Nephron (organoid): ENCODE measurements around the gene FAM227B.
"Not testable (repeated sequence)": the region's sequence is repeated elsewhere in the genome, so short reads cannot be mapped to it uniquely, and the experiment has no call there.

ENCODE experiments used
- H3K27ac Mint-ChIP-seq, 3 experiments: 2 replicates each; pipeline ENCODE4 v1.8.0; 2020; ENCODE audit warnings: mixed read lengths in 3 of 3, mild to moderate bottlenecking in 2 of 3, moderate library complexity in 1 of 3
- H3K27me3 Mint-ChIP-seq: 2 replicates; pipeline ENCODE4 v1.8.0; 2021; ENCODE audit warnings: low read depth, mild to moderate bottlenecking, moderate library complexity, mixed read lengths
- H3K36me3 Mint-ChIP-seq: 2 replicates; pipeline ENCODE4 v1.8.0; 2020; ENCODE audit warnings: low read depth, mixed read lengths
- H3K4me1 Mint-ChIP-seq: 2 replicates; pipeline ENCODE4 v1.8.0; 2020; ENCODE audit warnings: mixed read lengths
- H3K4me3 Mint-ChIP-seq, 3 experiments: 2 replicates each; pipeline ENCODE4 v1.8.0; 2020; ENCODE audit warnings: mild to moderate bottlenecking in 3 of 3, mixed read lengths in 3 of 3, moderate library complexity in 2 of 3
- H3K9me3 Mint-ChIP-seq: 2 replicates; pipeline ENCODE4 v1.8.0; 2020; ENCODE audit warnings: mixed read lengths
- TF ChIP-seq, protein P1 (sequence below), 3 experiments: fragments of 200-600 bp; sonication (generic); IDR thresholded peaks; one replicate each; pipeline ENCODE4 v1.5.0; 2021; ENCODE audit warnings: antibody characterized with exemption in 3 of 3; ENCODE audit not compliant: unreplicated experiment in 3 of 3

The FAM227B gene

DNA sequence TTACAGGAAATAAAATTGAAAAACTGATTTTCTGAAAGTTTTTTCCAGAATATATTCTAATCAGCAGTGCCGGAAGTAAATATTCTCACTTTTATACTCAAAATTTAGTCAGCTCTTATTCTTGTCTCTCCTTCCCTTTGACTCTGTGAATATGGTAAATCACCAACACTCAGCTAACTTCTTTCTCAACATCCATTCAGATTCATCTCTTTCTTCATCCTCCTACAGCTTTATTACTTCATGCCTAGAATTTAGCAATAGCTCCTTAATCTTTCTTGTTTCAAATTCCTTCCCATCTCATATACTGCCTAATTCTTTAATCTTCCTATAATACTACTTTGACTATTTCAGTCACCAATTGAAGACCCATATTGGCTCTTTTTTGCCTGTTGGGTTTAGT is 129.7 kb downstream of the FAM227B start:
- H3K4me3 Mint-ChIP-seq = no peak overlapping the region
- H3K27me3 Mint-ChIP-seq = no peaks in the 10 kb centered on the region
- TF ChIP-seq, protein P1, sequence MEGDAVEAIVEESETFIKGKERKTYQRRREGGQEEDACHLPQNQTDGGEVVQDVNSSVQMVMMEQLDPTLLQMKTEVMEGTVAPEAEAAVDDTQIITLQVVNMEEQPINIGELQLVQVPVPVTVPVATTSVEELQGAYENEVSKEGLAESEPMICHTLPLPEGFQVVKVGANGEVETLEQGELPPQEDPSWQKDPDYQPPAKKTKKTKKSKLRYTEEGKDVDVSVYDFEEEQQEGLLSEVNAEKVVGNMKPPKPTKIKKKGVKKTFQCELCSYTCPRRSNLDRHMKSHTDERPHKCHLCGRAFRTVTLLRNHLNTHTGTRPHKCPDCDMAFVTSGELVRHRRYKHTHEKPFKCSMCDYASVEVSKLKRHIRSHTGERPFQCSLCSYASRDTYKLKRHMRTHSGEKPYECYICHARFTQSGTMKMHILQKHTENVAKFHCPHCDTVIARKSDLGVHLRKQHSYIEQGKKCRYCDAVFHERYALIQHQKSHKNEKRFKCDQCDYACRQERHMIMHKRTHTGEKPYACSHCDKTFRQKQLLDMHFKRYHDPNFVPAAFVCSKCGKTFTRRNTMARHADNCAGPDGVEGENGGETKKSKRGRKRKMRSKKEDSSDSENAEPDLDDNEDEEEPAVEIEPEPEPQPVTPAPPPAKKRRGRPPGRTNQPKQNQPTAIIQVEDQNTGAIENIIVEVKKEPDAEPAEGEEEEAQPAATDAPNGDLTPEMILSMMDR (IDR thresholded peaks at IDR 0.05; ENCODE audit: unreplicated experiment in 3 of 3) = no peak
- peaks cover 3% of the 10 kb centered on the region for H3K36me3 Mint-ChIP-seq
- H3K4me1 Mint-ChIP-seq = peaks cover under 1% of the 10 kb centered on the region
- H3K27ac Mint-ChIP-seq = no peak overlapping the region
- H3K9me3 Mint-ChIP-seq = no peaks in the 10 kb centered on the region

DNA sequence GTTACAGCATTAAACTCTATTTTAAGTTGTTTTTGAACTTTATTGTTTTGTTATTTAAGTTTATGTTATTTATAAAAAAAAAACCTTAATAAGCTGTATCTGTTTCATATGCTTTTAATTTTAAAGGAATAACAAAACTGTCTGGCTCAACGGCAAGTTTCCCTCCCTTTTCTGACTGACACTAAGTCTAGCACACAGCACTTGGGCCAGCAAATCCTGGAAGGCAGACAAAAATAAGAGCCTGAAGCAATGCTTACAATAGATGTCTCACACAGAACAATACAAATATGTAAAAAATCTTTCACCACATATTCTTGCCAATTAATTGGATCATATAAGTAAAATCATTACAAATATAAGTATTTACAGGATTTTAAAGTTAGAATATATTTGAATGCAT is 135.2 kb downstream of the FAM227B start:
- not testable (repeated sequence) for H3K4me1 Mint-ChIP-seq, H3K27ac Mint-ChIP-seq, H3K27me3 Mint-ChIP-seq, H3K9me3 Mint-ChIP-seq, H3K36me3 Mint-ChIP-seq, H3K4me3 Mint-ChIP-seq

DNA sequence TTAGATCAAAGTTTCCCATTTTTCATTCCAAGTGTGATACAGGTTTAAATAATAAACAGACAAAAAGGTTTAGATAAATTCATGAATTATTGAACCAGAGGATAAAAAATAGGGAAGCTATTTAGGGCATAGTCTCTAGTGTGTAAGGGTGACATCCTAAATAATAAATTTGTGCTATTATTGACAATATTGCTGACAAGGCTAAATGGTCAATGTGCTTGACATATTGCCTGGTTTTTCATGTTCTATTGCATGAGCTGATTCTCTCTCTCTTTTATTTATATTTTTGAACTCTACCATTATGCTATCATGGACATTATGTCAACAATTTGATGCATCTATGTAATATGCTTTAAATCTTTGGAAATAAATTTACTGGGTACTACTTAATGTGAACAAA is 141.6 kb downstream of the FAM227B start:
- not testable (repeated sequence) for H3K4me1 Mint-ChIP-seq, H3K27ac Mint-ChIP-seq, H3K9me3 Mint-ChIP-seq, H3K27me3 Mint-ChIP-seq, H3K4me3 Mint-ChIP-seq
- H3K36me3 Mint-ChIP-seq = peaks cover 13% of the 10 kb centered on the region

DNA sequence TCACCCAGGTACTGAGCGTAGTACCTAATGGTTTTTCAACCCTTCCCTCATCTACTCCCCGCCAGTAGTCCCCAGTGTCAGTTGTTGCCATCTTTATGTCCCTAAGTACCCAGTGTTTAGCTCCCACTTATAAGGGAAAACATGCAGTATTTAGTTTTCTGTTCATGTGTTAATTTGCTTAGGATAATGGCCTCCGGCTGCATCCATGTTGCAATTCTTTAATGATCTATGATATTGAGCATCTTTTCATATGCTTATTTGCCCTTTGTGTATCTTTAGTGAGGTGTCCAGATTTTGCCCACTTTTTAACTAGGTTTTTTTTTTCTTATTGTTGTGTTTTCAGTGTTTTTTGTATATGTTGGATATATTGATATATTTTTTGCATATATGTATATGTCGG is 142.6 kb downstream of the FAM227B start:
- H3K27ac Mint-ChIP-seq, H3K27me3 Mint-ChIP-seq, H3K4me3 Mint-ChIP-seq, H3K9me3 Mint-ChIP-seq, H3K4me1 Mint-ChIP-seq: not testable (repeated sequence)
- H3K36me3 Mint-ChIP-seq = peaks cover 13% of the 10 kb centered on the region

DNA sequence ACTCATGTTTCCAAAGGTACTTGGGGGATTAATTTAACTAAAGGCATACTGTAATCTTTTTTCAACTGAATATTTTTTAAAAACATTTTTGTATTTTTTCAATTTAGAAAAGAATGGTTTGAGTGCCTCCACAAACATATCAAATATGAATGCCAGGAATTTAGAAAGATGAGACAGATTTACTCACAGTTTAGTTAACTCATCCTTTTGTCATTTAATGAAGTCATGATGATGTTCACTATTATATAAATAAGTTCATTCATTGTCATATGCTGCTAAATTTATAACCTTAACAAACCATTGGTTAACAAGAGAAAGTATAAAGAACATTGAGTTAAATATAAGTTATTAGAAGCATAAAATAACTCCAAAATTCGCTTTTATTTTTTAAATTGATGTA is 147.6 kb downstream of the FAM227B start:
- Mint-ChIP-seq H3K36me3 (peaks cover 33% of the 10 kb centered on the region), H3K4me1 (peaks cover 6% of the 10 kb centered on the region), H3K9me3 (peaks cover 5% of the 10 kb centered on the region), H3K27ac (no peak overlapping the region), H3K4me3 (no peak overlapping the region), H3K27me3 (no peaks in the 10 kb centered on the region)
- TF ChIP-seq, protein P1 (IDR thresholded peaks at IDR 0.05; ENCODE audit: unreplicated experiment in 3 of 3) = no peak

DNA sequence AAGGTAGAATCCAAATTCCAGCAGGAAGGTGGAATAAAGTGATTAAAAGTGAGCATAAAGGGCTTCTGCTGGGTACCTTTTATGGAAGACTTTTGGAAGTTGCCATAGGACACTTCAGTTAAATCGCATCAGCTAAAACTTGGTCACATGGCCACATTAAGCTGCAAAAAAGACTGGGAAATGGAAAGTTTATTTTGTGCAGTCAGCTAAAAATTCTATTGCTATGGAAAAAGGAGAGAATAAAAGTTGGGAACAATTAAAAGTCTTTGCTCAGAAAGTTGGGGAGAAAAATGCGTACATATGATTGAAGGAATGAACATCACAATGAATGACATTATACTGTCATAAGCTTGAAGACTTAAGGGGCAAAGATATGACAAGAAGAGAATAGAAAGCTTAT is 148.3 kb downstream of the FAM227B start:
- TF ChIP-seq, protein P1 (IDR thresholded peaks at IDR 0.05; ENCODE audit: unreplicated experiment in 3 of 3) = no peak
- Mint-ChIP-seq H3K4me3 (no peak overlapping the region), H3K4me1 (peaks cover 7% of the 10 kb centered on the region), H3K36me3 (peaks cover 32% of the 10 kb centered on the region), H3K9me3 (peaks cover 4% of the 10 kb centered on the region), H3K27me3 (no peaks in the 10 kb centered on the region), H3K27ac (no peak overlapping the region)

DNA sequence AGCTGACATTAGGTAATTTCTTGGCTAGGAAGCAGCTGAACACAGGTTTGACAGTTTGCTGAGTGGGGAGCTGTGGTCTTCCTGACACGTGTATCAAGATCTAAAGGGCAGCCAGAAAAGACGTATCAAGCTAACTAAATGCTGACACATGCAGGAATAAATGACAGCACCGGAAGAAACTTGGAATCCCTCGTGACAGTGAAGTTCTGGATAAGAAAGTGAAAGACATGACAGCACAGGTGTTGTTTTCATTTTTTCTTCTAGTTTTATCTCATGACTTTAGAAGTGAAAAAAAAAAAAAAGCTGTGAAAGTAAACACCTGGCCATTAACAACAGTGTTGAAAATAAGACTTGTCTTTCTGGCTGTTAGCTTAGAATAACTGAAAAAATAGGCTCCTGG is 148.9 kb downstream of the FAM227B start:
- H3K27me3 Mint-ChIP-seq = no peaks in the 10 kb centered on the region
- H3K4me1 Mint-ChIP-seq = peaks cover 13% of the 10 kb centered on the region
- no peak overlapping the region for H3K4me3 Mint-ChIP-seq
- H3K36me3 Mint-ChIP-seq = peaks cover 27% of the 10 kb centered on the region
- no peaks in the 10 kb centered on the region for H3K9me3 Mint-ChIP-seq
- no peak overlapping the region for H3K27ac Mint-ChIP-seq
- TF ChIP-seq, protein P1 (IDR thresholded peaks at IDR 0.05; ENCODE audit: unreplicated experiment in 3 of 3) = no peak

DNA sequence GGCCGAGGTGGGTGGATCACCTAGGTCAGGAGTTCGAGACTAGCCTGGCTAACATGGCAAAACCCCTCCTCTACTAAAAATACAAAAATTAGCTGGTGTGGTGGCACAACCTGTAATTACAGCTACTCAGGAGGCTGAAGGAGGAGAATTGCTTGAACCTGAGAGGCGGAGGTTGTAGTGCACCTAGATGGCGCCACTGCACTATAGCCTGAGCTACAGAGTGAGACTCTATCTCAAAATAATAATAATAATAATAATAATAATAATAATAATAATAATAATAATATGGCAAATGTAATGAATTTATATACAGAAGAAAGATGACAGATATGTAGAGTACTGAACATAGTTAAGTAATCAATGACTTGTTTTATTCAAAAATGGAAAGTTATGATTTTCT is 149.4 kb downstream of the FAM227B start:
- Mint-ChIP-seq H3K36me3 (peaks cover 27% of the 10 kb centered on the region), H3K4me1 (peaks cover 17% of the 10 kb centered on the region)
- H3K4me3 Mint-ChIP-seq, H3K9me3 Mint-ChIP-seq, H3K27ac Mint-ChIP-seq, H3K27me3 Mint-ChIP-seq: not testable (repeated sequence)
